Epithelial cell of esophagus (primary cell): ENCODE results near the gene CACNB4.

ENCODE experiments used
- DNase-seq: peaks from one replicate; pipeline ENCODE4 v3.0.0; 2010; ENCODE audit warnings: low read depth
- H3K4me3 ChIP-seq: 2 replicates; pipeline ENCODE4 v1.5.1; 2011; ENCODE audit warnings: mild to moderate bottlenecking, low read length, control low read depth
- CTCF ChIP-seq: IDR thresholded peaks from 2 replicates; pipeline ENCODE4 v1.5.1; 2011; ENCODE audit warnings: low read depth, mild to moderate bottlenecking, low read length, control low read depth, inconsistent platforms; ENCODE audit not compliant: insufficient read depth; ENCODE audit errors: missing control alignments

The CACNB4 gene

GRCh38 chr2:151974988-151975387 lies 123.9 kb downstream of the CACNB4 start:
- TF ChIP-seq CTCF = no peak
- no peak overlapping the region for H3K4me3 ChIP-seq
- DNase-seq = no peak

GRCh38 chr2:151973901-151974199 lies 125.0 kb downstream of the CACNB4 start:
- peak; percentile 36 for DNase-seq
- no peak for TF ChIP-seq CTCF
- no peak overlapping the region for H3K4me3 ChIP-seq

GRCh38 chr2:151973013-151973900 lies 125.6 kb downstream of the CACNB4 start:
- H3K4me3 ChIP-seq = no peak overlapping the region
- no peak for TF ChIP-seq CTCF
- DNase-seq = no peak

- no peak for TF ChIP-seq CTCF
- no peak for DNase-seq
- H3K4me3 ChIP-seq = no peak overlapping the region
These were observed 126.4 kb downstream of the CACNB4 start for GRCh38 chr2:151972241-151973012.

GRCh38 chr2:151971301-151972051 lies 127.4 kb downstream of the CACNB4 start:
- DNase-seq = no peak
- TF ChIP-seq CTCF = no peak
- no peak overlapping the region for H3K4me3 ChIP-seq

GRCh38 chr2:151968770-151969470 lies 129.9 kb downstream of the CACNB4 start:
- no peak overlapping the region for H3K4me3 ChIP-seq
- DNase-seq = no peak
- TF ChIP-seq CTCF = no peak
